HG02970 (cell line): ENCODE data around the gene LAMA1.
"Not testable (repeated sequence)": the region's sequence is repeated elsewhere in the genome, so short reads cannot be mapped to it uniquely, and the experiment has no call there.

Source experiments
- ATAC-seq: cut with Tn5 transposase; IDR thresholded peaks from one replicate; pipeline ENCODE4 v1.9.1; 2021; ENCODE audit warnings: mild to moderate bottlenecking, moderate library complexity, moderate number of reproducible peaks; ENCODE audit not compliant: unreplicated experiment, low FRiP score

LAMA1 gene

DNA sequence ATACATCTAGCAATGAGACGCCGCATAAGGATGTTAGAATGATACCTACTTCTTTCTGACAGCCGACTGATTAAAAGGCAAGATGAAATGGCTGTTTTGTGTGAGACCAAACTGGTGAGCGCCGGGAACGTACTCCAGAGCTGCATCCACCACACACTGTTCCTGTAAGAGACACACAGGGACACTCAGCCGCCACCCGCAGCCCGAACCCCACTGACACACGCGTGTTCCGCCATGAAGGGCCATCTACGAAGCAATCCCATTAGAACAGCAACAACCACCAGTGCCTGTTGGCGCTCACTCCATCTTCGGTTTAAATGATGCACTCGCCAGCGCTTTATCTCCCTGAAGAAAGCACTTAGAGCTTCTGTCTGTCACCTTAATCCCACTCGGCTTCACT lies 162.3 kb downstream of the LAMA1 start:
- no peak for ATAC-seq

DNA sequence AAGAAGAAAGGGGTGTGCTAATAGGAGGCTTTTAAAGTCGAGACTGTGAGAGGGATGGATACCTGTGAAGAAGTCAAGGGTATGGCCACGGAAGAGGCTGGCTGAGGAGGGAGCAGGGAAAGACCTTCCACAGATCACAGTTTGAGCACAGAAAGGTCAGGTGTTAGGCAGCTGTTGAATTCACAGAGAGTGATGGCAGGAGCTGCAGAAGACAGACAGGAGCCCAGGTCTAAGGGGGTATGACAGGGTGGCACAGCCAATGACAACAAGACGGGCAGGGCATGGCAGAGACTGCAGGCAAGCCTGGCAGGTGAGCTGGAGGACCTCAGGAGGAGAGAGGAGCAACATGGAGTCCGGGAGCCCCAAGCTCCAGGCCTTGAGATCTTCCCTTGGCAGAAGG lies 163.1 kb downstream of the LAMA1 start:
- ATAC-seq, result no peak

DNA sequence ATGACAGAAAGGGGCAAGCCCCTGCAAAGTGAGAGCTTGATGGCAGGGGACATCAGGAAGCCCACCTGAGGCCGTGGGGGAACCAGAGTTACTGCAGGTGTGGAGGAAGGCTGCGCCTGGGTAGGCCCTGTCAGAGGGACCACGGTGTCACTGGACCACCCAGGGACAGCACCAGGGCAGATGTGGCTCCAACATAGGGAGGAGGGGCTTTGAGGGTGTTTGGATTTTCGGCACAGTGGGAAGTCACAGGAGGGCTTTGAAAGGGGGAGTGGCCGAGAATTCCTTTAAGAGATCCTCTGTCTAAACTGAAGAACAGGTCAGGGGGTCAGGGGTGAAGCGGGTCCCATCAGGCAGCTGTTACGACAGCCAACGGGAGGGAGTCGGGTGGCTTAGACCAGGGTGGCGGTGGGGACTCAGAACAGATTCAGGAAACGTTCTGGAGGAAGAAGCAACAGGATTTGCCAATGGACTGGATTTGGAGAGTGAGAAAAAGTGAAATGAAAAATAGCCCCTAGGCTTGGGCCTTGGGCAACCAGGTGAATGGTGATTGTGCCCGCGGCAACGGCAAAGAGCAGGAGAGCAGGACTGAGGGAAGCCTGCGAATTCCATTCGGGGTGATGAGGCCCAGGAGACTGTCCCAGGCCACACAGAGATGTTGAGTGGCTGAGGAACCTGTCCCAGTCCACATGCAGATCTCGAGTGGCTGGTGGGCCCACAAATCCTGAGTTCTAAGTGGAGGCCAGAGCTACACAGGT lies 166.1 kb downstream of the LAMA1 start:
- no peak for ATAC-seq

DNA sequence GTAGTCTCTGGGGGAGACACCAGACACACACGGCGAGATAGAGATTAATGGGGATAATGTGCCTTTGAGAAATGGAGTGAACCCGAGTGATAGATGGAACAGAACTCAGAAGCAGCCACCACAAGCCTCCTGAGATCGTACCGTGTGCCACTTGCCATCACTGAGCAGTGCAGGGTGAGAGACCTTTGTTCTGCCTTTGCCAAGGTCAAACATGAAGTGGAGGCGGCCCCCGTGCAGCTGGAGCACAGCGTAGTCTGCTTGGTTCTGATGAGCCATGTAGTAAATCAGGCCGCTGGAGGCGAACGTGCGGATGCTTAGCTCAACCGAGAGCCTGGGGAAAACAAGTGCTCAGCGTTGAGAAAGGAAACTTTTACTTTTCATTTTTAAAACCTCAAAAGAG lies 167.0 kb downstream of the LAMA1 start:
- no peak for ATAC-seq

DNA sequence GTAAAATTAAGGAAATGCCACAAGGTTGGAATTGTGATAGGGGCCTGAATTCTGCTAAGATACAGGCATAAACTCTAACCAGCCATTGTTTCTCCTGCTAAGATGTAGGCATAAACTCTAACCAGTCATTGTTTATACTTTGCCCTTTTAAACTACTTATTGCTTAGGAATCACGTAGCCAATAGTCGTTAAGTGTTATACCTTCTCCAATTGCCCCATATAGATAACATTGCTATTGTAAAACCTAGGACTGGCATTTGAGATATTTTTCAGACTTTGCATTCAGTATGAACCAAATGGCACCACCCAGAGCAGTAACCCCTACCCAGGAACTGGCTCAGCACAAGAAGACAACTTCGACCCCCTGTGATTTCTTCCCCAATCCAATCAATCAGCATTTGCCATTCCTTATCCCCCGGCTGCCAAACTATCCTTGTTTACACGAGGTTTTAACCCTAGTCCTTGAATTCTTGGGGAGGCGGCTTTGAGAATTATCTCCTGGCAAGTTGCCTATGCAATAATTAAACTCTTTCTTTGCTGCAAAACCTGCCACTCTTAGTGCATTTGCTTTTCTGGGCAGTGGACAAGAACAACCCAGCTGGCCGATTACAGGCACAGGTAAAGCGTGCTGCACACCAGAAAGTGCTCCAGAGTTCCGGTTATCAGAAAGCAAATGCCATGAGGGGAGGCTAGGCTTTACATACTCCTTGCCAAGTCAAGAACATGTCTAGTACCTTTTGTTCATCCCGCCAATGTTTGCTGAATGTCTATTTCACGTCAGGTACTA lies 167.6 kb downstream of the LAMA1 start:
- ATAC-seq, result no peak

DNA sequence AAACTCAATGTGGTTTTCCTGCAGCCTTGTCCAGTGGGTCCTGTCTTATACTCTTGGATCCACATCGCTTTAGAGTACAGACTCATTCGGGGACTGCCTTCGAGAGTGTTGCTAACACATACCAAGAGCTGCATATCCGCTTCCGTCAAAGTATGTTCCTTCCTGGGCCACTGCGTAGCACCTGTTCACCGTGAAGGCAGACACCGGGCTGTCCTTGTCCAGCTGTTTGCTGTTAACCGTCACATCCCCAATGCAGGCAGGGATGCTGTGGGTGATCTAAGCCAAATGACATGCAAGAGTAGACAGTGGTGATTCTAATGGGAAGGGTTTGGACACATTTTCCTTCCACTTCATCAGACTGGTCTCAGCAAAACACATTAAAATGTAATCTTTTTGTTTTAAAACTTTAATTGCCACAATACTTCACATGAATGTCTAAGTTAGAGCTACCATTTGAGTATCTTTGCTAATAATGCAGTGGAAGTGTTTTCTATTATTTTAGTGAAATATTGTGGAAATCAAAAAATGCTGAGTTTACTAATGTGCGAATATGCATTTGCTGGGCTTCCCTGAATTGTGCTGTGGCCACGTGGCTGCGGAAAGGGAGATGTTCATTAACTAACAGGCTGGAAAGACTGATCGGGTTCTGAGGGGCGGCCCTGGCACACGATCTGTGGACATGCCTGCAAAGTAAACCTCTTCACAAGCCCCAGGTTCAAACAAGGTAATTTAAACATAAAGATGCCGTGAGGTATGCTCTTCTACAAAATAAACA lies 169.1 kb downstream of the LAMA1 start:
- ATAC-seq, result no peak

DNA sequence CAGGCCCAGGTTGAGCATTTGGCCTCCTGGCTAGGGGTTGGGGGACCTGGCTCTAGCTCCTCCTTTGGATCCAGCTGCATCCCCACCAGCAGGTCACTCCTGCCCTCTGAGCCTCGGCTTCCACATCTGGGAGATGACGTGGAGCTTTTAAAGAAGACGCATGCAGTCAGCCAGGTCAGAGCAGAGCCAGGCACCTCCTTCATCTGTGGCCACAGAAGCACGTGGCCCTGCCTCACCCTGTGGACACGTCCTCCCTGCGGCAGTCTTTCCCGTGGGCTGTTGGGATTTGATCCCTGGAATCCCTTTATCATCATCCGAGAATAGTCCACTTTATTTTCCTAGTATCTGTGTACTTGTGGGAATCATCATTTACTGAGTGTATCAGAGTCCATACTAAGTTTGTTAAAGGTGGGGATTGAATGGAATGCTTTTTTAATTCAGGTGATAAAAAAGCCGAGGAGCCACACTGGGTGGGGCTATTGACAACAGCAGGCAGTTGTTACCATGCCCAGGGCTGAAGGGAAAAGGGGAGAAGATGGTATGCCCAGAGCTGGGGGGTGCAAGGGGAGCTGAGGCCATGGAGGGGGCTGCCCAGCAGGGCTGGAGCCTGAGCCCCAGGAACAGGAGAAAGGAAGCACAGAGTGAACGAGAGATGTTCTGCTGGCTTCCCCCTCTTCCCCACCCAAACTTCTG lies 170.1 kb downstream of the LAMA1 start:
- ATAC-seq, result no peak

DNA sequence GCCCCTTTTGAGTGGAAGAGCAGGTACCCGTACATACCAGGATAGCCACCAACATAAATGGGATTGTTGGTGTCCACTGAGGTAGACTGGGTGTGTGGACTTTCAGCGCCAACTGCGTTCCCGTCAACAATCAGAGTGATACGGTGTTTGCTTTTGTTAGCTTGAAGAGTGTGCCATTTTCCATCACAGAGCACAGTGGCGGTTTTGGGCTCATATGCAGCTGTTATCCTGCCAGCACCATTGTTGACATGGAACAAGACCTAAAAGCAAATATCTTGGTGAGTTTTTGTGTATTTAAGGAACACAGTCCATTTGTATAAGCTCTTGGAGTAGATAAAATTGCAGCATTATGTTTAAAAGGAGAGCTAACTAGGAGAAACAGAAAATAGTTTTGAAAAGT lies 174.5 kb downstream of the LAMA1 start:
- no peak for ATAC-seq

DNA sequence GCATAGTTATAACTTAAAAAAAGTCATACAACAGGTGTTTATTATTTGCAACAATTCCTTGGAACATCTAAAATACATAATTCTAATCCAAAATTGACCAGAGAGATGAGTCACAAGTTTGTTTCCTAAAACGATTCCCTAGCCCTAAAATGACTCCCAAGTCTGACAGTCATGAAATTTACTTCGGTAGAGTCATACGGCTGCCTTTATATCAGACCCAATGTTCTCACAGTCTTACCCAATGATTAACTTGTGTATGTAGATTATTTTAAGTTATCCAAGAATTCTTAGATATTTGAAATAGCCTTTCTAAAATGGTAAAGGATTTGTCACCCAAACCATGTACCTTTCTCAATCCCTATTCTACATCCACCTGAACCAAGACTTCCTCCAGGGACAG lies 174.9 kb downstream of the LAMA1 start:
- ATAC-seq, result no peak

DNA sequence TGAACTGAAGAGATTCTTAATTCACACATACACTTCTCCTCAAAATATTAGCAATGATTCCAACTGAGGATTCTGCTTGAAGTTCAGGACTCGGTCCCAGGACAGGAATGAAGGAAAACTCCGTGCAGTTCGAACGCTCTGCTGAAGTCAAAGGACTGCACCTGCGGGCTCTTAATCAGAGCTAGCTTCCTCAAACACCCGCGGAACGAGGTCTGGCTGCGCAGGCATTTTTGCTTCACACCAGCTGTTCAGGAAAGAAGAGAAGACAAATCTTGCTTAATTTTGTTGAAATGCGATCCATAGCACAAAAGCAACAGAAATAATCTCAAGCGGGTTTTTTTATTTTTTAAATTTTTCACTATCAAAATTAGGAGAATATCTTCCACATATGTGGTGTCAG lies 175.6 kb downstream of the LAMA1 start:
- ATAC-seq, result no peak

DNA sequence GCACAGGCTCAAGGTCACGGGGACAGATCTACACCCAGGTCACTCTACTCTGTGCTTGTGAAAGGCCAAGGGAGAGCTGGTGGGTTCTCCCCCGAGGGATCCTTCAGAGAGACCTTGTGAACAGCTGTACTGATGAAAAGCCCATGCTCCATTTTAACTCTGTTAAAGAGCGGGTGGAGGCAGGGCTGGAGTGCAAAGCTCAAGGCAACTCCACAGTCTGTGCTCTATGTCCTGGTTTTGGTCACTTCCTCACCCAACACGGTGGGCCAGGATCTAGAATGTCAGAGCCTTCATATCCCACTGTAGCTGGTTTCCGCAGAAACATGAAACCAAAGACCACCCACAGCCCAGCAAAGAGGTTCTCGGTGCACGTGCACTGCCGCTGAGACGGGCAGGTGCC lies 177.1 kb downstream of the LAMA1 start:
- no peak for ATAC-seq

DNA sequence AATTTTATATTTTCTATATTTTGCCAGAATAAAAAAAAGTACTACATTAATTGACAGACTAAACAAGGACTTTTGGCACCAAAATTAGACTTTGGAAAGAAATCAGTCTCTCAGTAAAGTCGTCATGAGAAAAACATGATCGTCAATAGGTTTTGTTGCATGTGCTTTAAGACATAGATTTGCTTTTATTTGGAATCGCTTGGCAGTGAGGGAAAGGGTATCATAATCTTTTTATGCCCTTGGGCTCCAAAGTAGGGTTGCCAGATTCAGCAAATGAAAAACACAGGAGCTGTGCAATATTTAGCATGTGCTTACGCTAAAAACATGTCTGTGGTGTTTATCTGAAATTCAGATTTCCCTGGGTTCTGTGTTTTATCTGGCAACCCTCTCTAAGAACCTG lies 177.6 kb downstream of the LAMA1 start:
- no peak for ATAC-seq

DNA sequence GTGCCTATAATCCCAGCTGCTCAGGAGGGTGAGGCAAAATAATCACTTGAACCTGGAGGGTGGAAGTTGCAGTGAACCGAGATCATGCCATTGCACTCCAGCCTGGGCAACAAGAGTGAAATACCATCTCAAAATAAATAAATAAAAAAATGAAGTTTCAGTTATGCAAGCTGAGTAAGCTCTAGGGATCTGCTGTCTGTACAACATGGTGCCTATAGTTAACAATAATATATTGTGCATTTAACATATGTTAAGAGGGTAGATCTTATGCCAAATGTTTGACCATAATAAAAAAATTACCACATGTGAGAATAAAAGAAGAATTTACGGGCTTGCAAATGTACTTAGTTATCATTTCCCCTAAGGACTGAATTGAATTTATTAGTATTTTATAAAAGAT lies 179.2 kb downstream of the LAMA1 start:
- ATAC-seq, result not testable (repeated sequence)

DNA sequence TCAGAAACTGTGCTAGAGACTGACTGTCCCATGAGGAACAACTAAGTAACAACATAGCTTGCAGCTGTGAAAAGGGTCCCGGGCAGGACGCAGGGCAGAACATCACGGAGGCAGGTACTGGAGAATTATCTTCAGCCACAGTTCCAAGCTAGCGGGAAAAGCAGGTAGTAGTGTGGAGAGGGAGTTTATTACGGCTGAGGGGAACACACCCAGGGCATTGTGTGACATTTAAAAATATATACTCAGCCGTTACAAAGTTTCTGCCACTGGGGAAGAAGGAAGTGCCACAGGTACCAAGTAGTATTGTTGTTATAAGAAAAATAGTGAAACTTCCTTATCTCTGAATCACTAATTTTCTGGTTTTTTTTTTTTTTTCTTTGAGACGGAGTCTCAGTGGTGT lies 179.6 kb downstream of the LAMA1 start:
- no peak for ATAC-seq

DNA sequence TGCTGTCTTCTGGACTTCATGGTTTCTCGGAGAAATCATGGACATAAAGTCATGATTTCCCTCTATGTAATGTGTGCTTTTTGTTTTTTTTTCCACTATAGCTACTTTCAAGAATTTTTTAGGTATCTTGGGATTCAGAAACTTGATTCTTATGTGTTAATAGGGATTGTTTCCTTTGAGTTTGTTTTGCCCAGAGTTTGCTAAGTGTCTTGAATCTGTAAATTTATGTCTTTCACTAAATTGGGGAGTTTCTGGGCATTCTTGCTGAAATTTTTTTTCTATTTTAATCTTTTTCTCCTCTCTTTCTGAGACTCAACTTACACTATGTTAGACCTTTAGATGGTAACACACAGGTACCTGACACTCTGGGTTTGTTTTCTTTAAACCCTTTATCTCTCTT lies 182.7 kb downstream of the LAMA1 start:
- ATAC-seq, result no peak

DNA sequence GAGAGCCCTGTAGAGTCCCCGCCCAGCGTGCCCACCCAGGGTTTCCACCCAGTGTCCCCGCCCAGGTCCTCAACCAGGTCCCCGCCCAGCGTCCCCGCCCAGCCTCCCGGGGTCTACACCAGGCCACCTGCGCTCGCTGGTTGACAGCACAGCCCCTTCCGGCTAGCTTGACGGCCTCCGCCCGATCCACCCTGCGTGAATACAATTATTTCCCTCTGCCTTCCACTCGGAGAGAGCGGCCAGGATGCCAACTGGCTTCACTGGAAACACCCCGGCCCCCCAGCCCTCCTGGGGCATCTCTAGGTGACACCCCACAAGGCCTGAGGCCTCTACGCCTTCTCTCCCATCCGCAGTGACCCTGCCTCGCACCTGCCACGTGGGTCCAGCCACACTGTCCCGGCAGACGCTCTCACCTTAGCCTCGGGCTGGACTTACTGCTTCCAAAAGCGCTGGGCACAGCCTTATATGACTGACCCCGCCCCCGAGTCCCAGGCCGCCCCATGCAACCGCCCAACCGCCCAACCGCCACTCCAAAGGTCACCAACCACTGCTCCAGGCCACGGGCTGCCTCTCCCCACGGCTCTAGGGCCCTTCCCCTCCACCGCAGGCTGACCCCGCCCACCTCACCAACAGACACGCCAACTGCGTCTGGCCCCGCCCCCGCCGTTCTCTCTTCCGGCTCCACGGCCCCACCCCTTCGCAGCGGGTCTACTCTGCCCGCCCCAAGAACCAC lies 188.1 kb downstream of the LAMA1 start:
- no peak for ATAC-seq

DNA sequence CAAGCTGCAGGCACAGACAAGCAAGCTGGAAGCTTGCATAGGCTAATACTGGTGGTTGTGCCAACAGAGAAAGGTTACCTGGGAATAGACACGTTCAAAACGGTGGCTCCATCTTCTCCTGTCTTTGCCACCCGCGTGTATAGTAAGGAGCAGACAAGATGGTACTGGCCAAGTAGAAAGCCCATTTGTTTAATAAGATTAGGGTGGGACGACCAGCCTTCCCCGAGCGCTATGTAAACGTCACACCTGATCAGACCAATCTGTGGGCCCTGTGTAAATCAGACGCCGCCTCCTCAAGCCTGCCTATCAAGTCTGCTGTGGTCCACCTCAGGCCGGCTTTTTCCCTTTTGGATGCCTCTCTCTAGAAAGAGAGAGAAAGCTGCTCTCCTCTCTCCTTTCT lies 189.2 kb downstream of the LAMA1 start:
- no peak for ATAC-seq

DNA sequence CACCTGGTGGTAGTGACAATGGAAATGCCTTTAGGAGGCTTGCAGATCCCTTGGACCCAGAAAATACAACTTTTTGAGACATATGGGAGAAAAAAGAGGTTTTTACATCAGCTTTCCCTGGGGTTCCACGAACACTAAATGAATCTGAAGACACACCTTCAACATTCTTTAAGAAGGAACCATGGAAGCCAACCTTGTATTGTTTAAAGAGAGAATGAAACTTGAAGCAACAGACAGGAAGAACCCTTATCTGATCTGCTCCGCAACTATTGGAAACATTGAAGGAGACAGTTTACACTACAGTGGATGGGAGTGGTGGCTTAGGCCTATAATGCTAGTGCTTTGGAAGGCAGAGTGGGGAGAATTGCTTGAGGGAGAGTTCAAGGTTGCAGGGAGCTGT lies 190.4 kb downstream of the LAMA1 start:
- ATAC-seq, result no peak

DNA sequence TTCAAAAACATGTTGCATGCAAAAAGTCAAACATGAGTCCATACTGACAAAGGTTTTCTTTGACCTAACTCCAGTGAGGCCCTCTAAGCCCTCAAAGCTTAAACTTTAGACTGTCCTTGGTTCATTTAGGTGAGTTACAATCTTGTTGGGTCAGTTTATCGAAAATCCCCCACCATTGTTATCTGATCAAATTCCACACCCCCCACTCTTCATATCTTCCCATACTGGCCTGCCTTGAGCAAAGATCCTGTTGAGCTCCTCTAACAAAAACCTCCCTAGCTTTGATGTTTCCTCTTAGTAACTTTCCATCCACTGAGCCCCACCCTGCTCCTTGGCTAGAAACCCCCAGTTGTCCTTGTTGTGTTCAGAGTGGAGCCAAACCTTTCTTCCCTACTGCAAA lies 194.4 kb downstream of the LAMA1 start:
- ATAC-seq, result no peak

DNA sequence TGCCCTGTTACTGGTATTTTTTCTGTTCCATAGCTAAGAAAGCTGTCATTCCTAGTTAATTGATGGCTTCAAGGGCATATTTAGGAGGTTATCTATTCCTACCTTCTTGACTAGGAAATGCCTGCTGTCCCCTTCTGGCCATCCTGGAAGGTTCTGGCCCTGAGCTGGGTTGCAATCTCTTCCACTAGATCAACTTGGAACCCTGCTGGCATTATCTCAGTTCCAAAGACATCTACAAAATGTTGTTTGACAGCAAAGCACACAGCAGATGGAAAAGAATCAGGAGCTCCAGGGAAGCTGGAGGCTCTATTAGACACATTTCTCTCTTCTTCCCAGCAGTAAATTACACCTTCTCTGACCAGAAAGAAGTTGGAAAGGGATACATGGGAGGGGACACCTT lies 196.0 kb downstream of the LAMA1 start:
- ATAC-seq, result no peak
